HG03469 (cell line): ENCODE measurements around the gene PLK1.

Source experiments
- ATAC-seq: cut with Tn5 transposase; IDR thresholded peaks from one replicate; pipeline ENCODE4 v1.9.1; 2021; ENCODE audit warnings: mild to moderate bottlenecking, moderate library complexity, moderate number of reproducible peaks; ENCODE audit not compliant: unreplicated experiment

The PLK1 gene

GRCh38 chr16:23679274-23679985 is 741 bp downstream of the PLK1 start:
- ATAC-seq, result no peak

- no peak for ATAC-seq
Observed at GRCh38 chr16:23679986-23680336, 1.3 kb downstream of the PLK1 start.

- ATAC-seq, result no peak
Observed at GRCh38 chr16:23682181-23682580, 3.5 kb downstream of the PLK1 start.

DNA sequence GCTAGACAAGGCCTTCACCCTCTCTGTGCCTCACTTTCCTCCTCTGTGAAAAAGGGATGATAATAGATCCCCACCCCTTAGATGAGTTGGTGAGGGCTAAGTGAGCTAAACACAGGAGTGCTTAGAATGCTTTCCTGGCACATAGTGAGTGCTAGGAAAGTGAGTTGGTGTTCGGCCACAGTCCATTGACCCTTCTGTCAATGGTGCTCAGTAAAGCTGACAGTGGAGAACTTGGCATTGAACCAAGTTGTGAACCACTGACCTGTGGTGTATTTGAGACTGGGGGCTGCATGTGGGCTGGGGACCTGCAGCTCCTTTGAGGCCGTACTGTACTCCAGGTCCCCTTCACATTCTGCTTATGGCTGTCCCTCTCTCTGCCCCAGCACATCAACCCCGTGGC is 4.8 kb downstream of the PLK1 start:
- ATAC-seq, result no peak

DNA sequence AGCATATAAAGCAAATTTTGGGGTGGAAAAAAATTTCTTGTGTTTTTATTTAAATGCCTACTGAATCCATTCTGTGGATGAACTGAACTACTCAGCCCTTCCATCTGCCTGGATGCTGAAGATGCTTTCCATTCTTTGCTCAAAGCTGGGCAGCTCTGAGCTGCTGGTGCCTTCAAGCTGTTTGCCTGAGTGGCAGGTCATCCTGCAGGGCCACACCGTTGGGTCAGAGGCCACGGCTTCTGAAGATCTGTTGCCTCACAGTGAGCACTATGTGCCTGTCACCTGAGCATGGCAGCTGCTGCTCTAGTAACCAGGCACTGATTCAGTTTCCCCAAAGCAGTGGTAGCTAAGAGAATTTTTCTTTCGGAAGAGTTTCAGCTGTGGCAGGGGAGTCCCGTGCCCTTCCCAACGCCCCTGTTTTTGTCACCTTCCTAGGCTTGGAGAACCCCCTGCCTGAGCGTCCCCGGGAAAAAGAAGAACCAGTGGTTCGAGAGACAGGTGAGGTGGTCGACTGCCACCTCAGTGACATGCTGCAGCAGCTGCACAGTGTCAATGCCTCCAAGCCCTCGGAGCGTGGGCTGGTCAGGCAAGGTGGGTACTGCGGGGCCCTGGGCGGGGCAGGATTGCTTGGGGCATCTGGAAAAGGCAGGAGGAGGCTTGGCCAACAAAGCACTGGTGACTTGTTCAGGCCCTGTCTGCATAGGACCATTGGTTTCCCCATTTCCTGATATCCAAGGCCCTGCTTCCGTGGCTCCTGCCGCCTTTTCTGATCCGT is 8.5 kb downstream of the PLK1 start:
- no peak for ATAC-seq

- ATAC-seq, result no peak
Observed at GRCh38 chr16:23689442-23690187, 10.9 kb downstream of the PLK1 start.

DNA sequence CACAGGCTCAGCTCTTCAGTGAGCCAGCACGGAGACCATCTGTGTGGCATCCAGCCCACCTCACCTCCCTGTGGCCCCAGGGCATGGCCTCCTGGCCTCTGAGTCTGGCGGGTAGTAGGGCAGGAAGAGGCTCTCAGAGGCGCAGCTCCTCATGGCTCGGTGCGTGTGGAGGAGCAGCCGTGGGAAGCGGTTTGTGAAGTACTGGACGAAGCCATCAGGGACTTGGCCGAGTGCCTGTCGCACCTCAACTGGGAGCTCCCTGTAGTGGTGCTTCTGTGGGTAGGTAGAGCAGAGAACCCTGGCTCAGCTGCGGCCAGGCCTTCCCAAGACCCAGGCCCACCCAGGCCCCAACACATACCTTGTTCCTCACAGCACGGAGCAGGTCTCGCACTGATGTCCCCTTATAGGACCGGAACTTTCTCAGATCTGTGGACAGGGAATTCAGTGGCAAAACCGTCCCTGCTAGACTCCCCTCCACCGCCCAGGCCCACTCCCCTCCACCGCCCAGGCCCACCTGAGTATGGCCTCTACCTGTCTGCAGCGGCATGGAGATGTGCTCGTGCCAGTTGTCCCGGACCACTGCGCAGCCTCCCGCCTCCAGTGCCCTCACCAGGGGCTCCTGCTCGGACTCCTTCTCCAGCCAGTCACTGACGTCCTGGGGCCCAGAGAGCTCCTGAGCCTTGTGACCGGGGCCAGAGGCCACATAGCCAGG is 12.2 kb downstream of the PLK1 start:
- no peak for ATAC-seq

GRCh38 chr16:23691483-23692189 is 12.9 kb downstream of the PLK1 start:
- ATAC-seq, result no peak

GRCh38 chr16:23692190-23692837 is 13.6 kb downstream of the PLK1 start:
- no peak for ATAC-seq

GRCh38 chr16:23694265-23694643 is 15.6 kb downstream of the PLK1 start:
- ATAC-seq, result no peak

GRCh38 chr16:23694644-23695373 is 16.1 kb downstream of the PLK1 start:
- ATAC-seq, result no peak

DNA sequence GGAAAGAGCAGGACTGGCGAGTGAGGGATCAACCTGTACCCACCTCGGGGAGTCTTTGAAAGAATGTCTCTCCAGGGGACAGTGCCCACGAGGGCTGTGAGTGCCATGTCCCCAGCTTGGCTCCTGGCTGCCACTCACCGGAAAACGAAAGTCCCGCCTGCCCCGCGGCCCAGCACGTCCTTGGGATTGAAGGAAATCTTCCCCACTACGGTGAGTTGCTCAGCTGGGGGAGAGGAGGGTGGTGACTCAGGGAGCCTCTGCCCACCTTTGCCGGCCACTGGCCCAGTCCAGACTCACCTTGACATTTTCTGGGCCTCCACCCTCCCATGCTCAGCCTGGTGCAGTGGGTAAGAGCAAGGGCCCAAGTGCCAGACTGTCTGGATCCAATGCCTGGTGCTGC is 17.1 kb downstream of the PLK1 start:
- ATAC-seq, result no peak

- ATAC-seq, result no peak
Observed at GRCh38 chr16:23699100-23699499, 20.4 kb downstream of the PLK1 start.

DNA sequence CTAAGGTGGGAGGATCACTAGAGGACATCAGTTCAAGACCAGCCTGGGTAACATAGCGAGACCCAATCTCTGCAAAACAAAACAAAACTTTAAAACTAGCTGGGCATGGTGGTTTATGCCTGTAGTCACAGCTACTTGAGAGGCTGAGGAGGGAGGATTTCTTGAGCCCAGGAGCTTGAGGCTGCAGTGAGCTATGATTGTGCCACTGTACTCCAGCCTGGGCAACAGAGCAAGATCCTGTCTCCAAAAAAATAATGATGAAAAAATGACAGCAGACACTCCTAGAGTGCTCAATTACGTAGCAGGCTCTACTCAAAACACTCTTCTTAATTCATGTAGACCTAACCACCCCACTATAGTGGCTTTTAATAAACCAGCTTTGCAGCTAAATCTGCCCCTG is 21.4 kb downstream of the PLK1 start:
- ATAC-seq, result no peak

DNA sequence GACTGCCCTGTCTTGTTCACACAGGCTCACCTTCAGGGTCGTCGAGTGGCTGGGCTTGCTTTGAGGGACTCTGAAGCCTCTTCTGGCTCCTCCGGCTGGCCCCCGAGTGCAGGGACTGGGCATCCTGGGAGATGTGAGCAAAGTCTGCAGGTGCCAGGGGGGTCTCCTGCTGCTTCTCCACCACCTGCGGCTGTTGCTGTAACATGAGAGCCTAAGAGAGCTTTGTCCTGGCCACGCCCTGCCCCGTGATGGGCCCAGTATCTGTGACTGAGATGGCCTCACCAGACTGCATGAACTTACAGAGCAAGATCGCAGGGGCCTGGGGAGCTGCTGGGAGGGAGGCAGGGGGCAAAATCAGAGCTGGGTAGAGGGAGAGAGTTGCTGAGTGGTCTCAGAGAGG is 21.8 kb downstream of the PLK1 start:
- no peak for ATAC-seq

GRCh38 chr16:23701045-23701444 is 22.4 kb downstream of the PLK1 start:
- ATAC-seq, result no peak

DNA sequence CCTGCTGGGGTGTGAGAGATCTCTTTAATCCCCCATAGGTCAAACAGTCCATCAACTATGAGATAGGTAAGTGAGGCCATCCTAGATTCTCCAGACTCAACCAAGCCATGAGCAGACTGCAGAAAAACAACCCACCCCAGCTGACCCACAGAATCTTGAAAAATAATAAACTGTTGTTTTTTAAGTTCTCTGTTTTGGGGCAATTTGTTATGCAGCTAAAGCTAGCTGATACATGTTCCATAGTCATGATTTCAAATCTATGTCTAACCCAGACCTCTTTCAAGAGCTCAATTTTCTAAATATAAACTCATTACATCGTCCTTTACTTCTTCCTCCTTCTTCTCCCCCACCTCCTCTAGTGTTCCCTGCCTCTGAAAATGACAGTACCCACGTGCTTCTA is 24.3 kb downstream of the PLK1 start:
- no peak for ATAC-seq

- no peak for ATAC-seq
Observed at GRCh38 chr16:23704772-23705516, 26.3 kb downstream of the PLK1 start.

DNA sequence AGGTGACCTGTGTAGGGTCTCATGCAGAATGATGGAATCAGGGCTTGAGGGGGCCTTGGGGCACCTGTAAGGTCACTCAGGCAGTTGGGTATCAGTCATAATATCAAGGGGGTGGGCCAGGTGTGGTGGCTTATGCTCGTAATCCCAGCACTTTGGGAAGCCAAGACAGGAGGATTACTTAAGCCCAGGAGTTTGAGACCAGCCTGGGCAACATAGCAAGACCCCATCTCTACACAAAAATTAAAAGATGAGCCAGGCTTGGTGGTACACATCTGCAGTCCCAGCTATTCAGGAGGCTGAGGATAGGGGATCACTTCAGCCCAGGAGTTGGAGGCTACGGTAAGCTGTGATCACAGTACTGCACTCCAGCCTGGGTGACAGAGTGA is 26.8 kb downstream of the PLK1 start:
- ATAC-seq, result no peak
